Left ventricle myocardium inferior (tissue), 1 donor: ENCODE measurements around the gene TEX55. TPM values are rescaled to one million over a fixed set of nuclear protein-coding genes. Genes with fewer than 3 reads are reported as not detected.
"Not testable (repeated sequence)": the region's sequence is repeated elsewhere in the genome, so short reads cannot be mapped to it uniquely, and the experiment has no call there.

Source experiments
- DNase-seq: peaks from one replicate; pipeline ENCODE4 v3.0.0-alpha.2; 2020
- H3K27ac ChIP-seq: fragments of 200-600 bp; replicated peaks from 2 replicates; pipeline ENCODE4 v1.8.0; 2021
- H3K27me3 ChIP-seq: fragments of 200-600 bp; 2 replicates; pipeline ENCODE4 v1.8.0; 2021; ENCODE audit warnings: low read depth
- H3K36me3 ChIP-seq: fragments of 200-600 bp; 2 replicates; pipeline ENCODE4 v1.8.0; 2021
- H3K4me1 ChIP-seq: fragments of 200-600 bp; 2 replicates; pipeline ENCODE4 v1.8.0; 2021
- H3K4me3 ChIP-seq: fragments of 200-600 bp; 2 replicates; pipeline ENCODE4 v1.8.0; 2021; ENCODE audit warnings: mild to moderate bottlenecking, moderate library complexity
- H3K9me3 ChIP-seq: fragments of 200-600 bp; replicated peaks from 2 replicates; pipeline ENCODE4 v1.8.0; 2021
- CTCF ChIP-seq: fragments of 200-600 bp; IDR thresholded peaks from 2 replicates; pipeline ENCODE4 v1.8.0; 2021; ENCODE audit warnings: antibody characterized with exemption, mild to moderate bottlenecking, borderline replicate concordance
- intact Hi-C: fragments of 100-400 bp; cut with micrococcal nuclease; formaldehyde crosslinking; loops from one replicate; pipeline ENCODE4 v1.11.0; 2022
- total RNA-seq: library from RNA; stranded (reverse); fragmentation: NEBNext Ultra II Directional; extraction: Animal tissue kit (Norgen Biotek cat#: 25700); gene quantifications from one replicate; pipeline ENCODE4 v1.2.1, GENCODE V29; 2021
- donor health status: DM: no; HTN: yes; CAD: no; lungs with severe emphysema.

Gene TEX55
- total RNA-seq, 1 donor from 2014 or later, result not detected

GRCh38 chr3:119120480-119120879 is 25.5 kb upstream of the TEX55 start:
- Histone ChIP-seq H3K27me3 (no peaks in the 10 kb centered on the region), H3K27ac (no peak overlapping the region), H3K36me3 (no peaks in the 10 kb centered on the region), H3K9me3 (peaks cover 20% of the 10 kb centered on the region), H3K4me3 (no peak overlapping the region), H3K4me1 (no peaks in the 10 kb centered on the region)
- intact Hi-C loops, result no loop called here
- no peak for TF ChIP-seq CTCF
- DNase-seq, result no peak

- Histone ChIP-seq H3K36me3 (no peaks in the 10 kb centered on the region), H3K9me3 (peaks cover 20% of the 10 kb centered on the region), H3K4me1 (no peaks in the 10 kb centered on the region), H3K27ac (no peak overlapping the region), H3K27me3 (no peaks in the 10 kb centered on the region), H3K4me3 (no peak overlapping the region)
- no peak for TF ChIP-seq CTCF
- DNase-seq, result no peak
- intact Hi-C loops, result no loop called here
Observed at GRCh38 chr3:119122350-119122749, 23.6 kb upstream of the TEX55 start.

- Histone ChIP-seq H3K4me3 (no peak overlapping the region), H3K4me1 (no peaks in the 10 kb centered on the region), H3K9me3 (peaks cover 8% of the 10 kb centered on the region), H3K27me3 (no peaks in the 10 kb centered on the region), H3K27ac (no peak overlapping the region), H3K36me3 (no peaks in the 10 kb centered on the region)
- DNase-seq, result no peak
- intact Hi-C loops, result no loop called here
- TF ChIP-seq CTCF, result no peak
Observed at GRCh38 chr3:119125342-119125741, 20.6 kb upstream of the TEX55 start.

- intact Hi-C loops, result no loop called here
- H3K27ac ChIP-seq, result no peak overlapping the region
- DNase-seq, result no peak
- H3K27me3 ChIP-seq, result no peaks in the 10 kb centered on the region
- TF ChIP-seq CTCF, result no peak
- H3K36me3 ChIP-seq, result no peaks in the 10 kb centered on the region
- peaks cover 8% of the 10 kb centered on the region for H3K9me3 ChIP-seq
- no peaks in the 10 kb centered on the region for H3K4me1 ChIP-seq
- H3K4me3 ChIP-seq, result no peak overlapping the region
Observed at GRCh38 chr3:119125742-119126504, 20.0 kb upstream of the TEX55 start.

- H3K36me3 ChIP-seq, H3K9me3 ChIP-seq, H3K4me3 ChIP-seq, H3K4me1 ChIP-seq, DNase-seq, H3K27ac ChIP-seq, H3K27me3 ChIP-seq, intact Hi-C loops: not testable (repeated sequence)
Observed at GRCh38 chr3:119130291-119130690, 15.7 kb upstream of the TEX55 start.

GRCh38 chr3:119132291-119132690 is 13.7 kb upstream of the TEX55 start:
- H3K36me3 ChIP-seq, intact Hi-C loops, H3K27me3 ChIP-seq, H3K9me3 ChIP-seq, DNase-seq, H3K27ac ChIP-seq, H3K4me3 ChIP-seq, H3K4me1 ChIP-seq: not testable (repeated sequence)

GRCh38 chr3:119139360-119139759 is 6.6 kb upstream of the TEX55 start:
- H3K27me3 ChIP-seq, DNase-seq, H3K9me3 ChIP-seq, H3K4me3 ChIP-seq, H3K36me3 ChIP-seq, H3K4me1 ChIP-seq, intact Hi-C loops, H3K27ac ChIP-seq: not testable (repeated sequence)
